Progenitor cell of endocrine pancreas (in vitro differentiated cells): ENCODE data around the gene MCTP1. TPM values are rescaled to one million over a fixed set of nuclear protein-coding genes. Genes with fewer than 3 reads are reported as not detected.

Experiments
- DNase-seq: peaks from one replicate; pipeline ENCODE4 v3.0.0; 2021; ENCODE audit warnings: low spot score; ENCODE audit not compliant: unreplicated experiment
- H3K27ac Mint-ChIP-seq: 2 replicates; pipeline ENCODE4 v1.8.0; 2021; ENCODE audit warnings: mild to moderate bottlenecking, moderate library complexity, mixed read lengths
- H3K27me3 Mint-ChIP-seq: 2 replicates; pipeline ENCODE4 v1.8.0; 2021; ENCODE audit warnings: mixed read lengths
- H3K36me3 Mint-ChIP-seq: 2 replicates; pipeline ENCODE4 v1.8.0; 2022; ENCODE audit warnings: mixed read lengths; ENCODE audit not compliant: insufficient read depth
- H3K4me1 Mint-ChIP-seq: 2 replicates; pipeline ENCODE4 v1.8.0; 2021; ENCODE audit warnings: low read depth, mixed read lengths
- H3K4me3 Mint-ChIP-seq: 2 replicates; pipeline ENCODE4 v1.8.0; 2021; ENCODE audit warnings: low read depth, mild to moderate bottlenecking, moderate library complexity, mixed read lengths
- H3K9me3 Mint-ChIP-seq: 2 replicates; pipeline ENCODE4 v1.8.0; 2021; ENCODE audit warnings: low read depth, mixed read lengths
- total RNA-seq: library from RNA; stranded (reverse); gene quantifications from 2 replicates; pipeline ENCODE4 v1.2.1, GENCODE V29; 2021
- TF ChIP-seq, protein P1 (sequence below): fragments of 200-600 bp; sonication (generic); IDR thresholded peaks from one replicate; pipeline ENCODE4 v1.5.0; 2021; ENCODE audit warnings: antibody characterized with exemption, mild to moderate bottlenecking; ENCODE audit not compliant: unreplicated experiment

The MCTP1 gene
- total RNA-seq, 1 donor from 2014 or later: 1.7 TPM

DNA sequence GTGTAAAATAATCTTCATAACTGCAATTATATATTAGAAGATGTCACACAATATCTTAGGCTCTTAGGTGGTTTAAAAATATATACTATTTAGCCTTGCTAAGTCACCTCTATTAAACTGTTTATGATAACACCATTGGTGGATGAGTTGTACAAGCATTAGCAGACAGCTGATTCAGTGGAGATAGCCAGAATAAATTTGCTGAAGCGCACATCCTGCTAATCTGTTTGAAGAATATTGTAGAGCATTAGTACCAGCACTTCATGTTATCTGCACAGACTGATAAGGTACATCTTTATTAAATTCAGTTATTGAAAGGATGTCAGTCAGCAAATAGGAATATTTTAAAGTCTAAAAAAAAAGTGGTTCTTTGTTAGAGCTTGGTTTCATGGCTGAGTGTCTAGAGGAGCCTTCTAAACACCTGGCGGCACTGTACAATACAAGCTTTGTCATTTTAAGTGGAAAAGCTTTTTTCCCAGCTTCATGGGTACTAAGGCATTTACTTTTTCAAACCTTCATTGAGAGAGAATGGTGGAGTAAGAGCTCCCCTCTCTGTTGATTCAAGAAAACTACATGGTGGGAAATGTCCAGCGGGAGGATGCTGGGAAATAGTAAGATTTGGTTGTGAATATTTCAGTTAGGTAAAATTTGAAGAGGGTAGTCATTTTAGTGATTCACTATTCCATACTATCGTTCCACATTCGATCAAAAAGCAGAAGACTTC, 391.3 kb downstream of the MCTP1 start:
- Mint-ChIP-seq H3K9me3 (no peaks in the 10 kb centered on the region), H3K27ac (no peak overlapping the region), H3K4me3 (no peak overlapping the region), H3K4me1 (peaks cover 2% of the 10 kb centered on the region), H3K36me3 (no peaks in the 10 kb centered on the region), H3K27me3 (no peaks in the 10 kb centered on the region)
- no peak for DNase-seq
- TF ChIP-seq, protein P1, sequence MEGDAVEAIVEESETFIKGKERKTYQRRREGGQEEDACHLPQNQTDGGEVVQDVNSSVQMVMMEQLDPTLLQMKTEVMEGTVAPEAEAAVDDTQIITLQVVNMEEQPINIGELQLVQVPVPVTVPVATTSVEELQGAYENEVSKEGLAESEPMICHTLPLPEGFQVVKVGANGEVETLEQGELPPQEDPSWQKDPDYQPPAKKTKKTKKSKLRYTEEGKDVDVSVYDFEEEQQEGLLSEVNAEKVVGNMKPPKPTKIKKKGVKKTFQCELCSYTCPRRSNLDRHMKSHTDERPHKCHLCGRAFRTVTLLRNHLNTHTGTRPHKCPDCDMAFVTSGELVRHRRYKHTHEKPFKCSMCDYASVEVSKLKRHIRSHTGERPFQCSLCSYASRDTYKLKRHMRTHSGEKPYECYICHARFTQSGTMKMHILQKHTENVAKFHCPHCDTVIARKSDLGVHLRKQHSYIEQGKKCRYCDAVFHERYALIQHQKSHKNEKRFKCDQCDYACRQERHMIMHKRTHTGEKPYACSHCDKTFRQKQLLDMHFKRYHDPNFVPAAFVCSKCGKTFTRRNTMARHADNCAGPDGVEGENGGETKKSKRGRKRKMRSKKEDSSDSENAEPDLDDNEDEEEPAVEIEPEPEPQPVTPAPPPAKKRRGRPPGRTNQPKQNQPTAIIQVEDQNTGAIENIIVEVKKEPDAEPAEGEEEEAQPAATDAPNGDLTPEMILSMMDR: peak; percentile 69

DNA sequence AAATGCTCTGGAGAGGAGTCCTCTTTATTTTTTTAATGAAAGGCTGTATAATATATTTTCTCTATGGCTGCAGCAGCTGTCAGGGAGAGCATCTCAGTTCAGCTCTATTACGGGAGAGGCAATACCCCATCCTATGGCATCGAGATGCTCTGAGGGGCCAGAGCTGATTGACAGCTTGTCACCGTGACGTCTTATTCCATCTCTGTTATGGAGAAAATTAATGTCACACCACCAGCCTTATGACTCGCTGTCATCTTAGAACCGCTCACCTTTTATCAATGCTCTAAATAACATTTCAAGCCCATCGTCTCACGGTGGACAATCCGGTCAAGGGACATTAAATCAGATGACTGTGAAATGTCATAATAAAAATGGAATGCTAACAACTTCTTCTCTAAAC, 392.9 kb downstream of the MCTP1 start:
- TF ChIP-seq, protein P1: no peak
- H3K27me3 Mint-ChIP-seq: no peaks in the 10 kb centered on the region
- no peaks in the 10 kb centered on the region for H3K36me3 Mint-ChIP-seq
- no peak overlapping the region for H3K27ac Mint-ChIP-seq
- H3K4me3 Mint-ChIP-seq: no peak overlapping the region
- H3K4me1 Mint-ChIP-seq: peaks cover 2% of the 10 kb centered on the region
- DNase-seq: no peak
- H3K9me3 Mint-ChIP-seq: no peaks in the 10 kb centered on the region

DNA sequence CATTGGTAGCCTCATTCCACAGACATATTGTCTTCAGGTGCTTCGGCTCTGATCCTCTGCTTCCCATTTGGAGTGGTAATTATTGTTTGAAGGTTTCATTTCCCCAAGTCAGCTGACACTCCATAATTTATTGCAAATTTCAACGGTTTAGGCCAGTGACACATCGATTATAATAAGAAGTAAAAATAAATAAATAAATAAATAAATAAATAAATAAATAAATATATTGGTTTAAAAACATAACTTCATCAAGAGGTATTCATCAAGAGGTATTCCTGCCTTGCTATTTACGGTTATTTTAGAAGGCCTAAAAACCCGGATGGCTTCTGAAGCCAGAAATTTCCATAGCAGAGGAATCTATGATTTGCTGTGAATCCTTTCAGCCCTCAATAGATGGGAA, 393.3 kb downstream of the MCTP1 start:
- Mint-ChIP-seq H3K36me3 (no peaks in the 10 kb centered on the region), H3K9me3 (no peaks in the 10 kb centered on the region), H3K27ac (no peak overlapping the region), H3K4me3 (no peak overlapping the region), H3K27me3 (no peaks in the 10 kb centered on the region), H3K4me1 (peaks cover 2% of the 10 kb centered on the region)
- no peak for DNase-seq
- TF ChIP-seq, protein P1: no peak

DNA sequence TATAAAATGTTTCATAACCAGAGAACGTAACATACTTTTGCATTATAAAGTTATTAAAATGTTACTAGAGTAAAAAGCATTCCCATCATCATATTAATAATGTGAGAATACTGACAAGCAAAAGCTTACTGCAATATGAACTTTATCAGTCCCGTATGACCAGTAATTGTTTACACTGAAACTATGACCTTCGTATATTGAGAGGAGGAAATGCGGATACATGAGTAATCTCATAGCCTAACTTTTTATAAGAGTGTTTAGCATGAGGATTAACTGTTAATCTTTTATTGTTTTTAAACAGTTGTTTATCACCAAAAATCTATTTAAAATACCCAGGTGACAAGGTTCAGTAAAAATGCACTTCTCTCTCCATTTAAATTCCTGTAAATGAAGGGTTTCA, 394.0 kb downstream of the MCTP1 start:
- Mint-ChIP-seq H3K4me1 (peaks cover 2% of the 10 kb centered on the region), H3K27me3 (no peaks in the 10 kb centered on the region), H3K9me3 (no peaks in the 10 kb centered on the region), H3K4me3 (no peak overlapping the region), H3K36me3 (no peaks in the 10 kb centered on the region), H3K27ac (no peak overlapping the region)
- TF ChIP-seq, protein P1: no peak
- DNase-seq: no peak

DNA sequence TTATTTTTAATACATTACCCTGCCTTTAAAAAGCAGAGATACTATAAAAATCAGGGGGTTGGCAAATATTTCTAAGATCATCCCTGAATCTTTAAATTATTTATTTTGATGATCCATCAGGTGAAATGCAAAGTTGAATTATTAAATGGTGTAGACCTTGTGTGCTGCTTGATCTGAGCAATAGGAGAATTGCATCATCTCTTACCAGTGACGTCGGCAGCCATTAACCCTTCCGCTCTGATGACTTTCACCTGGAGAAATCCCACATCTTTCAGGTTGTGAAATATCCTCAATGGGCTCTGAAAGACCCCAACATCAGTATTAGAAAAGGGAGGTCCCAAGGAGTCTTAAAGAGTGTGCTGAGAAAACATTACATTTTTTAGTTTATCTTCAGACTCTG, 396.2 kb downstream of the MCTP1 start:
- no peaks in the 10 kb centered on the region for H3K27me3 Mint-ChIP-seq
- H3K36me3 Mint-ChIP-seq: no peaks in the 10 kb centered on the region
- TF ChIP-seq, protein P1: no peak
- no peaks in the 10 kb centered on the region for H3K9me3 Mint-ChIP-seq
- no peak overlapping the region for H3K4me3 Mint-ChIP-seq
- DNase-seq: no peak
- H3K4me1 Mint-ChIP-seq: peaks cover 3% of the 10 kb centered on the region
- H3K27ac Mint-ChIP-seq: no peak overlapping the region
